Hepatocyte (in vitro differentiated cells): ENCODE results near the gene FGD5.

Experiments used
- CTCF ChIP-seq: fragments of 200-600 bp; sonication (generic); IDR thresholded peaks from 2 replicates; pipeline ENCODE4 v1.5.1; 2016; ENCODE audit warnings: antibody characterized with exemption, mild to moderate bottlenecking; ENCODE audit not compliant: poor library complexity
- EZH2phosphoT487 ChIP-seq: fragments of 200-600 bp; sonication (generic); IDR thresholded peaks from one replicate; pipeline ENCODE4 v1.6.1; 2018; ENCODE audit warnings: antibody characterized with exemption, mild to moderate bottlenecking, low read depth, moderate library complexity; ENCODE audit not compliant: unreplicated experiment, severe bottlenecking

- no peak for TF ChIP-seq CTCF
- TF ChIP-seq EZH2phosphoT487, result no peak
Measured at GRCh38 chr3:14866627-14867026, 47.9 kb downstream of the FGD5 start.
